HUES48 (cell line): Measurements from ENCODE around the gene PAXX.
"Not testable (repeated sequence)": the region's sequence is repeated elsewhere in the genome, so short reads cannot be mapped to it uniquely, and the experiment has no call there.

ENCODE experiments used
- H3K27ac ChIP-seq: one replicate; pipeline ENCODE4 v1.7.0; 2013; ENCODE audit warnings: low read depth, low read length, inconsistent platforms
- H3K27me3 ChIP-seq: 2 replicates; pipeline ENCODE4 v1.6.1; 2013; ENCODE audit warnings: mild to moderate bottlenecking, low read length; ENCODE audit not compliant: control insufficient read depth, insufficient read depth
- H3K36me3 ChIP-seq: 2 replicates; pipeline ENCODE4 v1.6.1; 2013; ENCODE audit warnings: low read length; ENCODE audit not compliant: control insufficient read depth, insufficient read depth
- H3K4me1 ChIP-seq: 2 replicates; pipeline ENCODE4 v1.6.1; 2013; ENCODE audit warnings: mild to moderate bottlenecking, low read length; ENCODE audit not compliant: control insufficient read depth, insufficient read depth
- H3K4me3 ChIP-seq: 2 replicates; pipeline ENCODE4 v1.5.1; 2013; ENCODE audit warnings: mild to moderate bottlenecking, low read depth, low read length
- H3K9ac ChIP-seq: 2 replicates; pipeline ENCODE4 v1.6.1; 2013; ENCODE audit warnings: mild to moderate bottlenecking, low read depth, low read length, moderate library complexity
- H3K9me3 ChIP-seq: 2 replicates; pipeline ENCODE4 v1.6.1; 2013; ENCODE audit warnings: low read length; ENCODE audit not compliant: control insufficient read depth, insufficient read depth

The PAXX gene

GRCh38 chr9:136997830-136998234, 5.6 kb downstream of the PAXX start:
- H3K27me3 ChIP-seq = peaks cover 35% of the 10 kb centered on the region
- H3K4me1 ChIP-seq = peaks cover 6% of the 10 kb centered on the region; the same call in 1 of the 2 replicates
- no peak overlapping the region for H3K4me3 ChIP-seq
- no peak overlapping the region for H3K9ac ChIP-seq
- H3K27ac ChIP-seq = no peak overlapping the region
- no peaks in the 10 kb centered on the region for H3K9me3 ChIP-seq
- 0 out of 2 replicates have a peak, but pooled peaks cover 7% of the 10 kb centered on the region for H3K36me3 ChIP-seq

- Histone ChIP-seq H3K9ac (no peak overlapping the region), H3K27me3 (peaks cover 17% of the 10 kb centered on the region; the same call in 1 of the 2 replicates), H3K4me1 (peaks cover 6% of the 10 kb centered on the region; the same call in 1 of the 2 replicates)
Measured at GRCh38 chr9:137000177-137000930, 8.1 kb downstream of the PAXX start.

GRCh38 chr9:137001857-137002645, 9.8 kb downstream of the PAXX start:
- H3K36me3 ChIP-seq = no peaks in the 10 kb centered on the region
- no peaks in the 10 kb centered on the region; the same call in 1 of the 2 replicates for H3K9me3 ChIP-seq
- H3K4me3 ChIP-seq = no peak overlapping the region
- no peak overlapping the region for H3K9ac ChIP-seq
- H3K4me1 ChIP-seq = peaks cover 6% of the 10 kb centered on the region; the same call in 1 of the 2 replicates
- H3K27me3 ChIP-seq = 0 out of 2 replicates have a peak, but pooled peaks cover 6% of the 10 kb centered on the region
- H3K27ac ChIP-seq = no peak overlapping the region

More at GRCh38 chr9:137000177-137000930, 8.1 kb downstream of the PAXX start:
- Histone ChIP-seq H3K4me3 (no peak overlapping the region), H3K27ac (no peak overlapping the region), H3K9me3 (no peaks in the 10 kb centered on the region; the same call in 1 of the 2 replicates), H3K36me3 (no peaks in the 10 kb centered on the region)

GRCh38 chr9:137002646-137003041, 10.4 kb downstream of the PAXX start:
- no peak overlapping the region for H3K4me3 ChIP-seq
- H3K36me3 ChIP-seq = no peaks in the 10 kb centered on the region
- 0 out of 2 replicates have a peak, but pooled peaks cover under 1% of the 10 kb centered on the region for H3K27me3 ChIP-seq
- H3K9me3 ChIP-seq = no peaks in the 10 kb centered on the region; the same call in 1 of the 2 replicates
- H3K9ac ChIP-seq = no peak overlapping the region
- H3K4me1 ChIP-seq = no peaks in the 10 kb centered on the region; the same call in 1 of the 2 replicates
- H3K27ac ChIP-seq = no peak overlapping the region

- H3K4me3 ChIP-seq, H3K9ac ChIP-seq, H3K9me3 ChIP-seq, H3K27me3 ChIP-seq, H3K36me3 ChIP-seq, H3K27ac ChIP-seq, H3K4me1 ChIP-seq: not testable (repeated sequence)
Measured at GRCh38 chr9:137004285-137004684, 12.1 kb downstream of the PAXX start.

- no peaks in the 10 kb centered on the region; the same call in 1 of the 2 replicates for H3K9me3 ChIP-seq
- no peak overlapping the region for H3K27ac ChIP-seq
- no peaks in the 10 kb centered on the region for H3K4me1 ChIP-seq
- H3K36me3 ChIP-seq = no peaks in the 10 kb centered on the region
- no peaks in the 10 kb centered on the region for H3K27me3 ChIP-seq
- no peak overlapping the region for H3K4me3 ChIP-seq
- no peak overlapping the region for H3K9ac ChIP-seq
Measured at GRCh38 chr9:137006116-137007003, 14.1 kb downstream of the PAXX start.

- Histone ChIP-seq H3K27me3 (no peaks in the 10 kb centered on the region), H3K36me3 (no peaks in the 10 kb centered on the region), H3K27ac (no peak overlapping the region), H3K9ac (no peak overlapping the region), H3K4me3 (no peak overlapping the region), H3K4me1 (no peaks in the 10 kb centered on the region), H3K9me3 (no peaks in the 10 kb centered on the region; the same call in 1 of the 2 replicates)
Measured at GRCh38 chr9:137007108-137007815, 15.0 kb downstream of the PAXX start.

GRCh38 chr9:137007816-137008270, 15.6 kb downstream of the PAXX start:
- Histone ChIP-seq H3K4me3 (no peak overlapping the region), H3K27ac (no peak overlapping the region), H3K27me3 (no peaks in the 10 kb centered on the region), H3K4me1 (no peaks in the 10 kb centered on the region), H3K36me3 (no peaks in the 10 kb centered on the region), H3K9ac (no peak overlapping the region), H3K9me3 (no peaks in the 10 kb centered on the region; the same call in 1 of the 2 replicates)

GRCh38 chr9:137008312-137008711, 16.1 kb downstream of the PAXX start:
- Histone ChIP-seq H3K4me3 (no peak overlapping the region), H3K36me3 (no peaks in the 10 kb centered on the region), H3K27ac (no peak overlapping the region), H3K4me1 (no peaks in the 10 kb centered on the region), H3K9ac (no peak overlapping the region), H3K27me3 (no peaks in the 10 kb centered on the region), H3K9me3 (no peaks in the 10 kb centered on the region; the same call in 1 of the 2 replicates)

GRCh38 chr9:137009217-137009616, 17.0 kb downstream of the PAXX start:
- H3K27me3 ChIP-seq = no peaks in the 10 kb centered on the region
- no peaks in the 10 kb centered on the region; the same call in 1 of the 2 replicates for H3K9me3 ChIP-seq
- no peaks in the 10 kb centered on the region for H3K36me3 ChIP-seq
- no peak overlapping the region for H3K4me3 ChIP-seq
- H3K27ac ChIP-seq = no peak overlapping the region
- no peaks in the 10 kb centered on the region for H3K4me1 ChIP-seq
- H3K9ac ChIP-seq = no peak overlapping the region
